Measurements from ENCODE around the gene HOXC4. TPM values are rescaled to one million over a fixed set of nuclear protein-coding genes. Genes with fewer than 3 reads are reported as not detected.
"Not testable (repeated sequence)": the region's sequence is repeated elsewhere in the genome, so short reads cannot be mapped to it uniquely, and the experiment has no call there.

Gene HOXC4
- total RNA-seq, 1 experiment from 2014 or later: not detected

- not testable (repeated sequence) for H3K9me3 ChIP-seq (ENCODE audit: control insufficient read depth, low read depth, low read length); H2BK15ac ChIP-seq (ENCODE audit: low read depth, low read length); H4K5ac ChIP-seq (ENCODE audit: insufficient read length, low read depth, low read length); H2BK20ac ChIP-seq (ENCODE audit: low read depth, low read length, poor library complexity, severe bottlenecking); H3K23ac ChIP-seq (ENCODE audit: insufficient read length, low read depth, low read length); H4K91ac ChIP-seq (ENCODE audit: insufficient read length, low read depth, low read length); H3K18ac ChIP-seq (ENCODE audit: insufficient read length, low read depth, low read length); H3K27ac Mint-ChIP-seq; DNase-seq; H2AFZ ChIP-seq (ENCODE audit: low read length); H2BK5ac ChIP-seq (ENCODE audit: insufficient read length, low read length); H2BK12ac ChIP-seq (ENCODE audit: insufficient read length, low read depth, low read length); H3K79me2 ChIP-seq (ENCODE audit: insufficient read depth, low read length); H3K14ac ChIP-seq (ENCODE audit: insufficient read depth, low read length); H3K23me2 ChIP-seq (ENCODE audit: insufficient read length, low read depth, low read length, poor library complexity, severe bottlenecking); H3K27ac ChIP-seq (ENCODE audit: insufficient read length, low read depth, low read length); H2AK5ac ChIP-seq (ENCODE audit: insufficient read length, low read length); H3K79me1 ChIP-seq (ENCODE audit: insufficient read depth, low read depth, low read length, poor library complexity, severe bottlenecking); H4K8ac ChIP-seq (replicated peaks; ENCODE audit: insufficient read length, low read depth, low read length); H3K4ac ChIP-seq (ENCODE audit: low read depth, low read length); H3T11ph ChIP-seq (ENCODE audit: low read length); H3K36me3 Mint-ChIP-seq (ENCODE audit: insufficient read depth in 1 of 3, low read depth in 3 of 3); H3K4me3 Mint-ChIP-seq; H4K20me1 ChIP-seq (ENCODE audit: control insufficient read depth, insufficient read depth, insufficient read length); H3K9me3 Mint-ChIP-seq; H3K4me1 ChIP-seq (ENCODE audit: insufficient read depth, low read length); H3K4me2 ChIP-seq (ENCODE audit: insufficient read depth, insufficient read length, low read length); H3K56ac ChIP-seq (ENCODE audit: insufficient read length, low read depth, low read length); H2BK120ac ChIP-seq (ENCODE audit: low read depth, low read length, poor library complexity, severe bottlenecking); H3K9ac ChIP-seq (ENCODE audit: extremely low read depth, insufficient read length, low read length)
- H3K27me3 Mint-ChIP-seq (ENCODE audit: low read depth): peaks cover 95% of the 10 kb centered on the region
- peaks cover 2 to 11% of the 10 kb centered on the region in 2 experiments; a peak in 2 of 4 replicates for H3K4me1 Mint-ChIP-seq
- no CpG with 5 or more reads among the region's 6 CpGs for WGBS (ENCODE audit: extremely low coverage, insufficient read length, low lambda C conversion rate)
- H3K27me3 ChIP-seq (ENCODE audit: insufficient read depth, low read length): peaks cover 35% of the 10 kb centered on the region
Observed at GRCh38 chr12:54102223-54102622, 48.6 kb downstream of the HOXC4 start.

DNA sequence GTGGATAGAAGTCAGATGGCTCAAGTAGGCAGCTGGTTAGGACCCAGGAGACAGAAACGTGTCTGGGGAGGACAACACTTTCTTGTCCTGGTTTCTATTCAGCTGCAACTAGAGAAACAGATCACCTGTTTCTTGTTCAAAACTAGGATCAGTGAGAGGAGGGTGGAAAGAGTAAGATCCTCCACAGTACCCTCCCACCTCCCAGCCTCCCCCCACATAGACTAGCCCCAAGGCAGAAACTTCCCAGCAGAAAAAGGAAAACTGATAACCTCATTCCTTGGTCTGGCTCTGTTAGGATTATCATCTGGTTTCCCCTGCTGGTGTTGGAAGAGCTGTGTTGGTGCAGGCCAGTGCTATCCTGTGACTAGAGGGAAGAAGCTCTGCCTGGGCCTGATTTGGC is 50.2 kb downstream of the HOXC4 start:
- H4K5ac ChIP-seq (ENCODE audit: insufficient read length, low read depth, low read length); H3K23me2 ChIP-seq (ENCODE audit: insufficient read length, low read depth, low read length, poor library complexity, severe bottlenecking); H3K23ac ChIP-seq (ENCODE audit: insufficient read length, low read depth, low read length); H2BK5ac ChIP-seq (ENCODE audit: insufficient read length, low read length); H2AK5ac ChIP-seq (ENCODE audit: insufficient read length, low read length); H3K4me3 Mint-ChIP-seq; H4K91ac ChIP-seq (ENCODE audit: insufficient read length, low read depth, low read length); H3K79me2 ChIP-seq (ENCODE audit: insufficient read depth, low read length); H3K79me1 ChIP-seq (ENCODE audit: insufficient read depth, low read depth, low read length, poor library complexity, severe bottlenecking); H3T11ph ChIP-seq (ENCODE audit: low read length); H4K8ac ChIP-seq (replicated peaks; ENCODE audit: insufficient read length, low read depth, low read length); H2BK20ac ChIP-seq (ENCODE audit: low read depth, low read length, poor library complexity, severe bottlenecking); H2BK120ac ChIP-seq (ENCODE audit: low read depth, low read length, poor library complexity, severe bottlenecking); H4K20me1 ChIP-seq (ENCODE audit: control insufficient read depth, insufficient read depth, insufficient read length); H3K9ac ChIP-seq (ENCODE audit: extremely low read depth, insufficient read length, low read length); H3K27ac ChIP-seq (ENCODE audit: insufficient read length, low read depth, low read length); H3K4me2 ChIP-seq (ENCODE audit: insufficient read depth, insufficient read length, low read length); H3K18ac ChIP-seq (ENCODE audit: insufficient read length, low read depth, low read length); DNase-seq; H3K9me3 ChIP-seq (ENCODE audit: control insufficient read depth, low read depth, low read length); H2BK12ac ChIP-seq (ENCODE audit: insufficient read length, low read depth, low read length); H3K36me3 Mint-ChIP-seq (ENCODE audit: insufficient read depth in 1 of 3, low read depth in 3 of 3); H2BK15ac ChIP-seq (ENCODE audit: low read depth, low read length); H3K4me1 ChIP-seq (ENCODE audit: insufficient read depth, low read length); H3K4ac ChIP-seq (ENCODE audit: low read depth, low read length); H3K14ac ChIP-seq (ENCODE audit: insufficient read depth, low read length); H2AFZ ChIP-seq (ENCODE audit: low read length); H3K56ac ChIP-seq (ENCODE audit: insufficient read length, low read depth, low read length); H3K27ac Mint-ChIP-seq; H3K9me3 Mint-ChIP-seq: not testable (repeated sequence)
- H3K27me3 ChIP-seq (ENCODE audit: insufficient read depth, low read length): peaks cover 47% of the 10 kb centered on the region
- Mint-ChIP-seq H3K27me3 (ENCODE audit: low read depth) (peaks cover 96% of the 10 kb centered on the region), H3K4me1 (peaks cover 2 to 13% of the 10 kb centered on the region in 2 experiments; a peak in 2 of 4 replicates)
- WGBS (ENCODE audit: extremely low coverage, insufficient read length, low lambda C conversion rate): no CpG with 5 or more reads among the region's 1 CpG

All from H9 (cell line).